Osteocyte (in vitro differentiated cells): ENCODE results near the gene ZNF841. TPM values are rescaled to one million over a fixed set of nuclear protein-coding genes. Genes with fewer than 3 reads are reported as not detected.
A peak's percentile ranks its signal among the peaks of the same experiment; 100 is the strongest.
"Not testable (repeated sequence)": the region's sequence is repeated elsewhere in the genome, so short reads cannot be mapped to it uniquely, and the experiment has no call there.

Experiments
- DNase-seq: peaks from one replicate; pipeline ENCODE4 v3.0.0; 2021; ENCODE audit warnings: mixed read lengths; ENCODE audit not compliant: unreplicated experiment; ENCODE audit errors: extremely low spot score
- H3K27ac Mint-ChIP-seq: one replicate; pipeline ENCODE4 v1.8.0; 2021; ENCODE audit warnings: mild to moderate bottlenecking, mixed read lengths; ENCODE audit not compliant: unreplicated experiment
- H3K27me3 Mint-ChIP-seq: one replicate; pipeline ENCODE4 v1.8.0; 2021; ENCODE audit warnings: mixed read lengths; ENCODE audit not compliant: unreplicated experiment
- H3K36me3 Mint-ChIP-seq: one replicate; pipeline ENCODE4 v1.8.0; 2021; ENCODE audit warnings: mixed read lengths; ENCODE audit not compliant: unreplicated experiment
- H3K4me1 Mint-ChIP-seq: one replicate; pipeline ENCODE4 v1.8.0; 2021; ENCODE audit warnings: mixed read lengths; ENCODE audit not compliant: unreplicated experiment
- H3K4me3 Mint-ChIP-seq: one replicate; pipeline ENCODE4 v1.8.0; 2021; ENCODE audit warnings: mild to moderate bottlenecking, moderate library complexity, mixed read lengths; ENCODE audit not compliant: unreplicated experiment
- H3K9me3 Mint-ChIP-seq: one replicate; pipeline ENCODE4 v1.8.0; 2021; ENCODE audit warnings: mixed read lengths; ENCODE audit not compliant: unreplicated experiment
- CTCF ChIP-seq: fragments of 200-600 bp; sonication (generic); IDR thresholded peaks from 2 replicates; pipeline ENCODE4 v1.5.0; 2021; ENCODE audit warnings: antibody characterized with exemption, mild to moderate bottlenecking, moderate library complexity
- total RNA-seq: library from RNA; stranded (reverse); gene quantifications from 2 replicates; pipeline ENCODE4 v1.2.1, GENCODE V29; 2021

ZNF841 gene
- total RNA-seq, 1 donor from 2014 or later = 24.9 TPM

GRCh38 chr19:52099497-52100138 is 4.1 kb upstream of the ZNF841 start:
- peaks cover 21% of the 10 kb centered on the region for H3K9me3 Mint-ChIP-seq
- no peak overlapping the region for H3K4me3 Mint-ChIP-seq
- peaks cover 4% of the 10 kb centered on the region for H3K36me3 Mint-ChIP-seq
- no peak for DNase-seq
- peaks cover 5% of the 10 kb centered on the region for H3K4me1 Mint-ChIP-seq
- H3K27ac Mint-ChIP-seq = no peak overlapping the region
- no peak for TF ChIP-seq CTCF
- no peaks in the 10 kb centered on the region for H3K27me3 Mint-ChIP-seq

GRCh38 chr19:52096416-52096815 is 851 bp upstream of the ZNF841 start:
- peaks cover 26% of the 10 kb centered on the region for H3K36me3 Mint-ChIP-seq
- H3K4me1 Mint-ChIP-seq = peaks cover 21% of the 10 kb centered on the region
- H3K4me3 Mint-ChIP-seq = peak overlapping the region; percentile 93
- not testable (repeated sequence) for DNase-seq, H3K27ac Mint-ChIP-seq, H3K27me3 Mint-ChIP-seq
- H3K9me3 Mint-ChIP-seq = peaks cover 23% of the 10 kb centered on the region

DNA sequence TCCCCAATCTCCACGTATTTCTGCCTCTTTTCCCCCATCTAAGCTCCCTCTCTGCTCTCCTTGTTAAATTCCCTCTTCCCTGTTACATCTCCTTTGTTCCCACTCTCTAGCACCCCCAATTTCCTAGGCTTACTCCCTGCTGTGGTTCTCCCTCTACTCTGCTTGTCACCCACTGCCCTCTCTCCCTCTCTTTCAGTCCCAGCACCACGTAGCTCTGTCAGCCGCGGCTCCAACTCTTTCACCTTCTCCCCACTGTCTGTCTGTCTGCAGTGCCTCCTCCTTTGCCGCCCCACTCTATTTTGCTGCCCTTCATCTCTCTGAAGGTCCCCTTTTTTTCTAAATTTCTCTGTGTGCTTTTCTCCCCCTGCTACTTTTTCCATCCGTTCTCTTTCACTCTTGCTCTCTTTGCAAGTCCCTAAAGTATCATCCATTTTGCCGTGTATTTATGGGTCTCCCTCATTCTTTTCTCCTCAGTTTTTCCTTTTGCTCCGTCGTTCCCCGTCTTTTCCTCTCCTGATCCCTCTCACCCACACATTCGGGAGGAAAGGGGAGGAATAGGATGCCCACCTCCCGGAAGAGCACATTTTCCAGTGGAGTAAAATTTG is 937 bp downstream of the ZNF841 start:
- H3K27ac Mint-ChIP-seq = peak overlapping the region; percentile 98
- no peak for DNase-seq
- no peak for TF ChIP-seq CTCF
- peaks cover 33% of the 10 kb centered on the region for H3K9me3 Mint-ChIP-seq
- H3K4me3 Mint-ChIP-seq = peak overlapping the region; percentile 93
- H3K27me3 Mint-ChIP-seq = no peaks in the 10 kb centered on the region
- H3K4me1 Mint-ChIP-seq = peaks cover 21% of the 10 kb centered on the region
- peaks cover 44% of the 10 kb centered on the region for H3K36me3 Mint-ChIP-seq

- H3K36me3 Mint-ChIP-seq = peaks cover 92% of the 10 kb centered on the region
- no peak overlapping the region for H3K27ac Mint-ChIP-seq
- peaks cover 57% of the 10 kb centered on the region for H3K9me3 Mint-ChIP-seq
Observed at GRCh38 chr19:52086481-52086880, 9.1 kb downstream of the ZNF841 start.

GRCh38 chr19:52070496-52070895 is 25.1 kb downstream of the ZNF841 start:
- H3K27me3 Mint-ChIP-seq = no peaks in the 10 kb centered on the region
- H3K4me3 Mint-ChIP-seq = no peak overlapping the region
- peaks cover 67% of the 10 kb centered on the region for H3K9me3 Mint-ChIP-seq
- H3K27ac Mint-ChIP-seq = no peak overlapping the region
- TF ChIP-seq CTCF = no peak
- no peak for DNase-seq
- peaks cover 86% of the 10 kb centered on the region for H3K36me3 Mint-ChIP-seq
- H3K4me1 Mint-ChIP-seq = no peaks in the 10 kb centered on the region

More at GRCh38 chr19:52086481-52086880, 9.1 kb downstream of the ZNF841 start:
- no peak overlapping the region for H3K4me3 Mint-ChIP-seq
- no peaks in the 10 kb centered on the region for H3K4me1 Mint-ChIP-seq
- H3K27me3 Mint-ChIP-seq = no peaks in the 10 kb centered on the region
- DNase-seq = no peak
- no peak for TF ChIP-seq CTCF
